Thyroid gland (tissue), 4 donors: ENCODE results near the gene CES5A. TPM values are rescaled to one million over a fixed set of nuclear protein-coding genes. Genes with fewer than 3 reads are reported as not detected.

Experiments used
- DNase-seq, 2 donors: peaks; one replicate each; pipeline ENCODE4 v3.0.0-alpha.2; 2019
- H3K27ac ChIP-seq, 3 donors: fragments of 200-600 bp; sonication (generic); 1 replicate in 2 of 3; 2 replicates in 1 of 3; pipeline ENCODE4 v1.5.1; 2016 to 2019; ENCODE audit warnings: mild to moderate bottlenecking in 1 of 3, moderate library complexity in 1 of 3
- H3K27me3 ChIP-seq: fragments of 200-600 bp; sonication (generic); one replicate; pipeline ENCODE4 v1.5.1; 2019
- H3K36me3 ChIP-seq, 2 donors: fragments of 200-600 bp; sonication (generic); one replicate each; pipeline ENCODE4 v1.5.1; 2016 to 2019
- H3K4me1 ChIP-seq, 2 donors: fragments of 200-600 bp; sonication (generic); one replicate each; pipeline ENCODE4 v1.5.1; 2017 to 2019
- H3K4me3 ChIP-seq, 3 donors: fragments of 200-600 bp; sonication (generic); replicated peaks in 1 of 3; 1 replicate in 2 of 3; 2 replicates in 1 of 3; pipeline ENCODE4 v1.5.1; 2016; ENCODE audit warnings: mild to moderate bottlenecking in 1 of 3
- H3K9me3 ChIP-seq: fragments of 200-600 bp; sonication (generic); one replicate; pipeline ENCODE4 v1.5.1; 2017
- POLR2A ChIP-seq, 2 donors: fragments of 450-650 bp; IDR thresholded peaks; one replicate each; pipeline ENCODE4 v1.6.1; 2017; ENCODE audit warnings: antibody characterized with exemption in 2 of 2, mild to moderate bottlenecking in 2 of 2, moderate library complexity in 1 of 2
- WGBS, 2 donors: methylation state at CpG; one replicate each; pipeline ENCODE4 v1.1.5; 2017; 5-methylcytosine and 5-hydroxymethylcytosine counted together
- intact Hi-C: fragments of 100-400 bp; cut with DNase I; formaldehyde crosslinking; loops from one replicate; pipeline ENCODE4 v1.15.1; 2023
- total RNA-seq, 4 donors: library from RNA; depleted of rRNA; stranded (reverse); fragments of >200 nt; gene quantifications; one replicate each; pipeline ENCODE4 v1.2.3, GENCODE V29; 2016
- TF ChIP-seq, protein P1 (sequence below), 6 experiments: fragments of 200-600 bp in 3 of 6; fragments of 450-650 bp in 3 of 6; sonication (generic) in 3 of 6; IDR thresholded peaks; one replicate each; pipeline ENCODE4 v1.5.1; 2016 to 2019; ENCODE audit warnings: antibody characterized with exemption in 6 of 6, mild to moderate bottlenecking in 2 of 6, inconsistent platforms in 1 of 6, moderate library complexity in 1 of 6

The CES5A gene
- total RNA-seq, 4 donors from 2014 or later: not detected

DNA sequence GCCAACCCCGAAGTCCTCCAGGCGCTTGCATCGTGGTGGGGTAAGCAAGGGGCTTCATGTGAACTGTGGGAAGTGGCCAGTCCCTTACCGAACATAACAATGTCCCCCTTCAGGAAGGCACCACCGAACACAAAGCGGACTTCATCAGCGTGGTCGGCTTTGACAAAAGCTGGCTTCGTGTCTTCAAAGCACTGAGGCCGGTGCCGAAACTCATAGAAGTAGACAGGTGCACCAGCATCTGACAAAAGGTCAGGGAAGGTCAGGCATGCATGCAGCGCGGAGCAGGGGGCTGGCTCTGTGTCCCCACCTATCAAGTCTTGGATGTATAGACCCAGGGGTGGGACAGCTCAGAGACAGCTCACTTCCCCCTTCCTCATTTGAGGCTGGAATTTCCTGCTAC lies 25.6 kb downstream of the CES5A start:
- Histone ChIP-seq H3K4me3 (no peak overlapping the region), H3K27me3 (no peaks in the 10 kb centered on the region), H3K36me3 (no peaks in the 10 kb centered on the region), H3K4me1 (no peaks in the 10 kb centered on the region), H3K27ac (no peak overlapping the region), H3K9me3 (no peaks in the 10 kb centered on the region)
- WGBS, 2 donors: 76 to 83% methylated on average over 13 of the region's 13 CpGs
- intact Hi-C loops: loop anchor here (10.0 kb wide), 1 partner anchor 385 kb away; no protein-coding TSS in a partner anchor
- TF ChIP-seq POLR2A (IDR thresholded peaks at IDR 0.05): no peak
- TF ChIP-seq, protein P1, sequence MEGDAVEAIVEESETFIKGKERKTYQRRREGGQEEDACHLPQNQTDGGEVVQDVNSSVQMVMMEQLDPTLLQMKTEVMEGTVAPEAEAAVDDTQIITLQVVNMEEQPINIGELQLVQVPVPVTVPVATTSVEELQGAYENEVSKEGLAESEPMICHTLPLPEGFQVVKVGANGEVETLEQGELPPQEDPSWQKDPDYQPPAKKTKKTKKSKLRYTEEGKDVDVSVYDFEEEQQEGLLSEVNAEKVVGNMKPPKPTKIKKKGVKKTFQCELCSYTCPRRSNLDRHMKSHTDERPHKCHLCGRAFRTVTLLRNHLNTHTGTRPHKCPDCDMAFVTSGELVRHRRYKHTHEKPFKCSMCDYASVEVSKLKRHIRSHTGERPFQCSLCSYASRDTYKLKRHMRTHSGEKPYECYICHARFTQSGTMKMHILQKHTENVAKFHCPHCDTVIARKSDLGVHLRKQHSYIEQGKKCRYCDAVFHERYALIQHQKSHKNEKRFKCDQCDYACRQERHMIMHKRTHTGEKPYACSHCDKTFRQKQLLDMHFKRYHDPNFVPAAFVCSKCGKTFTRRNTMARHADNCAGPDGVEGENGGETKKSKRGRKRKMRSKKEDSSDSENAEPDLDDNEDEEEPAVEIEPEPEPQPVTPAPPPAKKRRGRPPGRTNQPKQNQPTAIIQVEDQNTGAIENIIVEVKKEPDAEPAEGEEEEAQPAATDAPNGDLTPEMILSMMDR (IDR thresholded peaks at IDR 0.05): no peak
- no peak for DNase-seq

DNA sequence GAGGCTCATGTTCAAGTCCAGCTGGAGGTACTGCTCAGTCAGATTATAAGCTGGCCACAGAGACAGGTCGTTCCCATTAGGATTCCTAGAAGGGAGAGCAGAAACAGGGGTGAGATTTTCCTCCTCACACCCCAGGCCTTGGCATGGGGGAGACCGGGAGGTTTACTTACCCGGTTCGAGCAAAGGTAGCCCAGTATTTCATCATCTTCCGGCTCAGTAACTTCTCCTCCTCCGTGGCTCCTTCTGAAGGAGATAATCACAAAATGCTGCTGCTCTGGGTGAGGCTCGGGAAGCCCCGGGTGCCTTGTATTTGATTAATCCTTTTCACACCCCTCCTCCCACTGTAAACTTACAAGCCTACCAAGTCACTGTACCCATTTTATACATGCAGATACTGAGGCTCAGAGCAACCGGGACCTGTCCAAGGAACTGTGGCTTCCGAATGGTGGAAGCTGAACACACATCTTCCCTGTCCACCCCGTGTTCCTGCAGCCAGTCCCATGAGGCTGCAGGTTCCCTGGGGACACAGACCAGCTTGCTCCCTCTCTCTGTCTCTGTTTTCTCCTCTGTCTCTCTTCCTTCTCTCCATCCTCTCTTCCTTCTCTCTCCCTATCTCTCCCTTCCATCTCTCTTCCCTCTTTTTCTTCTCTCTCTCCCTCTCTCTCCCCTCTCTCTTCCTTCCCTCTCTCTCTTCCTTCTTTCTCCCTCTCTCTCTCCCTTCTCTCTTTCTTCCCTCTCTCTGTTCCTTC lies 28.4 kb downstream of the CES5A start:
- Histone ChIP-seq H3K4me1 (no peaks in the 10 kb centered on the region), H3K27me3 (no peaks in the 10 kb centered on the region)
- intact Hi-C loops: loop anchor here (10.0 kb wide), 1 partner anchor 382 kb away; no protein-coding TSS in a partner anchor

DNA sequence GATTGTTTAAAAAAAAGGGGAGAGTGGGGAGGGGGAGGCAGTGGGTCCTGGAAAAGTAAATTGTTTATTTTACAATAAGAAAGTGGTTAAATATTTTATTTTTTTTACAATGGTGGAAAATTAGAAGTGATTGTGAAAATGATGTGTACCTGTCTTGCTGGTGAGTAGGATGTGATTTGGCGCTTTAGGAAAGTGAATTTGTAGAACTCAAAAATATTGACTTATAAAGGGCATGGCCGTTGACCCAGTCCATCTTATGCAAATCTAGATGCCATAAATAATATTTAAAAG lies 32.1 kb downstream of the CES5A start:
- 46 to 47% methylated on average over 2 of the region's 2 CpGs for WGBS, 2 donors
- intact Hi-C loops: loop anchor here (5.0 to 10.0 kb wide), 2 partner anchors 136 to 378 kb away; no protein-coding TSS in a partner anchor
- no peaks in the 10 kb centered on the region for H3K4me1 ChIP-seq

More for the DNA sequence above, 28.4 kb downstream of the CES5A start:
- H3K9me3 ChIP-seq: no peaks in the 10 kb centered on the region
- H3K4me3 ChIP-seq: no peak overlapping the region
- H3K36me3 ChIP-seq: no peaks in the 10 kb centered on the region
- no peak for TF ChIP-seq POLR2A (IDR thresholded peaks at IDR 0.05)
- TF ChIP-seq, protein P1 (IDR thresholded peaks at IDR 0.05): no peak
- 59% methylated on average over 11 of the region's 11 CpGs for WGBS, 2 donors
- DNase-seq: no peak
- H3K27ac ChIP-seq: no peak overlapping the region

DNA sequence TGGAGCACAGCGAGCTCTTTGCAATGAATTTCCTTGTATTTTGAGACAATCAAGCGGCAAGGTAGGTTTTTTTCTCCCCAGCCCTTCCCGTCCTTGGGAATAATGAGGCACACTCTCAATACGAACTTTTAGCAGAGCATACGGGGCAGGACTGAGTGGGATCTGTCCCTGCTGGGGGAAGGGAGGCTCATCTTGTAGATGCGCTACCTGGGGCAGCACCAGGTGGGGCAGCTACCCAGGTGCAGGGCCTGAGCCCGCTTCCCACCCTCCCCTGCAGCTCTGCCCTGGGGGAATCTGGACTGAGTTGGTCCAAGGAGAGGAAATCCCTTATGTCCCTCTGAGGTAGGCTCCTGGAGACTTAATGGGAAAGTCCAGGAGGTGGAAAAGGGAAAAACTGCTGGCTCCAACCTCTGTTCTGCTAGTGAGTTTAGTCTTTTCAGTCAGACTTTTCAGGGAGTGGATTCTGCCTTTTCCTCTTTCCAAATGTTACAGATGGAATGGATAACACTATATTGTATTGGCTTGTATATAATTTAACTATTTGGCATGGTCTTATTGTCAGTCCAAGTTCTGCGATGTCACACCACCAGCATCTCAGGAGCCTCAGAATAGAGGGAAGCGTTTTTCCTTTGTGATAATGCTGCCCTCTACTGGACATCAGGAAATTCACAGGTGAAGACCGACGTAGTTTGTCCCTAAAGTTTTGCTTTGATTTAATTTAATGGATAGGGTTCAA lies 32.6 kb downstream of the CES5A start:
- intact Hi-C loops: loop anchor here (5.0 to 10.0 kb wide), 2 partner anchors 135 to 378 kb away; no protein-coding TSS in a partner anchor
- TF ChIP-seq, protein P1 (IDR thresholded peaks at IDR 0.05): peak; percentile 55 to 80 (median 66)
- TF ChIP-seq POLR2A (IDR thresholded peaks at IDR 0.05): no peak
- WGBS, 2 donors: 35 to 39% methylated on average over 11 of the region's 11 CpGs
- DNase-seq: peak; percentile 3 to 5
- no peaks in the 10 kb centered on the region for H3K27me3 ChIP-seq
- H3K9me3 ChIP-seq: no peaks in the 10 kb centered on the region
- no peak overlapping the region for H3K4me3 ChIP-seq
- no peaks in the 10 kb centered on the region for H3K36me3 ChIP-seq
- H3K4me1 ChIP-seq: no peaks in the 10 kb centered on the region
- H3K27ac ChIP-seq: no peak overlapping the region

More for the DNA sequence above, 32.1 kb downstream of the CES5A start:
- no peaks in the 10 kb centered on the region for H3K27me3 ChIP-seq
- DNase-seq: no peak
- no peaks in the 10 kb centered on the region for H3K9me3 ChIP-seq
- H3K27ac ChIP-seq: no peak overlapping the region
- H3K36me3 ChIP-seq: no peaks in the 10 kb centered on the region
- H3K4me3 ChIP-seq: no peak overlapping the region
- TF ChIP-seq, protein P1 (IDR thresholded peaks at IDR 0.05): no peak
- no peak for TF ChIP-seq POLR2A (IDR thresholded peaks at IDR 0.05)

DNA sequence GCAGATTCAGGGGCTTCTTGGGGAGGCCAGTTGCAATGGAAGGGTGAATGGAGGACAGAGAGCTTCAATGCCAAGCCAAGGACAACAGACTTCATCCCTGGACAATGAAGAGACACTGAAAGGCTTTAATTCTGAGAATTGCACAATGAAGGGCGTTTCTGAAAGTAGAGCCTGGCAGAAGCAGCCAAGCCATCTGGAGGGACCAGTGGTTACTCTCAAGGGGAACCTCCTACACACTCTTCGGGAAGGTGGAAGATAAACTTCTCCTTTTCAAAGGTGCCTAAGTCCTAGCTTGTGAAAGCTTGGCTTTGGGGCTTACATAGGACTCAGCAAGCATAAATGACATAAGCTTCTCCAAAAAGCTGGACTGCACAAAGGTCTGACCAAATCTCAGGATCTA lies 36.1 kb downstream of the CES5A start:
- intact Hi-C loops: no loop called here
- DNase-seq: no peak
- WGBS, 2 donors: 56 to 71% methylated on average over 2 of the region's 2 CpGs

More for the DNA sequence above, 36.1 kb downstream of the CES5A start:
- Histone ChIP-seq H3K4me1 (no peaks in the 10 kb centered on the region), H3K27me3 (no peaks in the 10 kb centered on the region), H3K9me3 (no peaks in the 10 kb centered on the region), H3K36me3 (no peaks in the 10 kb centered on the region), H3K4me3 (no peak overlapping the region), H3K27ac (no peak overlapping the region)
- TF ChIP-seq, protein P1 (IDR thresholded peaks at IDR 0.05): no peak
- no peak for TF ChIP-seq POLR2A (IDR thresholded peaks at IDR 0.05)
